HepG2 (cell line): ENCODE results near the gene CHID1. TPM values are rescaled to one million over a fixed set of nuclear protein-coding genes. Genes with fewer than 3 reads are reported as not detected.

Experiments
- ARNTL ChIP-seq: sonication (generic); formaldehyde crosslinking; IDR thresholded peaks from 2 replicates; pipeline ENCODE4 v1.4.0; 2020; ENCODE audit warnings: mild to moderate bottlenecking, missing genetic modification reagents
- GLI4 ChIP-seq: sonication (generic); formaldehyde crosslinking; IDR thresholded peaks from 2 replicates; pipeline ENCODE4 v1.5.1; 2020; ENCODE audit warnings: missing genetic modification reagents, mild to moderate bottlenecking, moderate library complexity, borderline replicate concordance
- KDM2A ChIP-seq: sonication (generic); formaldehyde crosslinking; IDR thresholded peaks from 2 replicates; pipeline ENCODE4 v1.4.0; 2020; ENCODE audit warnings: low read depth, missing genetic modification reagents, borderline replicate concordance
- KDM5A ChIP-seq: fragments of 200-600 bp; sonication (generic); IDR thresholded peaks from 2 replicates; pipeline ENCODE4 v1.7.0; 2018; ENCODE audit warnings: antibody characterized with exemption, mild to moderate bottlenecking, low read length, borderline replicate concordance
- NCOA2 ChIP-seq: sonication (generic); formaldehyde crosslinking; IDR thresholded peaks from 2 replicates; pipeline ENCODE4 v1.8.0; 2022; ENCODE audit warnings: inconsistent platforms
- PHF20 ChIP-seq: sonication (generic); formaldehyde crosslinking; IDR thresholded peaks from 2 replicates; pipeline ENCODE4 v1.5.0; 2020; ENCODE audit warnings: mild to moderate bottlenecking, missing genetic modification reagents
- PRPF4 ChIP-seq: fragments of 200-400 bp; formaldehyde crosslinking; IDR thresholded peaks from 2 replicates; pipeline ENCODE4 v1.6.1; 2016; ENCODE audit warnings: low read length, low read depth; ENCODE audit not compliant: poor library complexity, severe bottlenecking
- RCOR2 ChIP-seq: IDR thresholded peaks from 2 replicates; pipeline ENCODE4 v1.6.1; 2016; ENCODE audit warnings: missing biosample characterization, missing genetic modification reagents
- SMAD1 ChIP-seq: sonication (generic); formaldehyde crosslinking; IDR thresholded peaks from 2 replicates; pipeline ENCODE4 v1.4.0; 2020; ENCODE audit warnings: missing genetic modification reagents, low read depth, mild to moderate bottlenecking, borderline replicate concordance
- ZNF335 ChIP-seq: sonication (generic); formaldehyde crosslinking; IDR thresholded peaks from 2 replicates; pipeline ENCODE4 v1.4.0; 2020; ENCODE audit warnings: missing genetic modification reagents
- ZNF569 ChIP-seq: sonication (generic); formaldehyde crosslinking; IDR thresholded peaks from 2 replicates; pipeline ENCODE4 v1.5.0; 2020; ENCODE audit warnings: mild to moderate bottlenecking, missing genetic modification reagents, moderate library complexity, borderline replicate concordance
- polyA plus RNA-seq, 8 experiments: library from polyadenylated mRNA; depleted of rRNA in 3 of 8; stranded (reverse) in 7 of 8; unstranded in 1 of 8; fragments of >200 nt; fragmentation: Illumina TruSeq in 4 of 8; extraction: Trizol in 4 of 8; gene quantifications; 2 replicates each; pipeline versions ENCODE4 v1.2.1 to v1.2.3, GENCODE V29; 2011 to 2016; ENCODE audit warnings: low read depth in 4 of 8, missing spikeins in 1 of 8, mixed read lengths in 1 of 8; ENCODE audit not compliant: insufficient read depth in 1 of 8
- total RNA-seq, 5 experiments: library from RNA; depleted of rRNA; stranded (reverse); fragments of >200 nt; fragmentation: Illumina TruSeq; extraction: Trizol; gene quantifications; 2 replicates each; pipeline ENCODE4 v1.2.3, GENCODE V29; 2016; ENCODE audit warnings: low read depth in 1 of 5
- TF ChIP-seq, protein P1 (sequence below): sonication (generic); formaldehyde crosslinking; IDR thresholded peaks from 2 replicates; pipeline ENCODE4 v1.4.0; 2020; ENCODE audit warnings: low read depth, missing genetic modification reagents
- TF ChIP-seq, protein P2 (sequence below): sonication (generic); formaldehyde crosslinking; IDR thresholded peaks from 2 replicates; pipeline ENCODE4 v1.9.0; 2021; ENCODE audit warnings: missing genetic modification reagents, borderline replicate concordance
- TF ChIP-seq, protein P3 (sequence below): IDR thresholded peaks from 2 replicates; pipeline ENCODE4 v1.6.1; 2016; ENCODE audit warnings: low read depth
- TF ChIP-seq, protein P4 (sequence below): sonication (generic); formaldehyde crosslinking; IDR thresholded peaks from 2 replicates; pipeline ENCODE4 v1.5.0; 2020; ENCODE audit warnings: mild to moderate bottlenecking, missing genetic modification reagents
- TF ChIP-seq, protein P5 (sequence below): fragments of 450-650 bp; IDR thresholded peaks from 2 replicates; pipeline ENCODE4 v1.6.1; 2016
- TF ChIP-seq, protein P6 (sequence below): sonication (generic); formaldehyde crosslinking; IDR thresholded peaks from 2 replicates; pipeline ENCODE4 v1.9.0; 2022; ENCODE audit warnings: low read depth, missing genetic modification reagents

The CHID1 gene
- total and polyA plus RNA-seq, 2 of the 13 experiments (the other 11 are each of a cell fraction or from before 2014, with no cell fraction given), result 65.1 to 93.6 TPM

DNA sequence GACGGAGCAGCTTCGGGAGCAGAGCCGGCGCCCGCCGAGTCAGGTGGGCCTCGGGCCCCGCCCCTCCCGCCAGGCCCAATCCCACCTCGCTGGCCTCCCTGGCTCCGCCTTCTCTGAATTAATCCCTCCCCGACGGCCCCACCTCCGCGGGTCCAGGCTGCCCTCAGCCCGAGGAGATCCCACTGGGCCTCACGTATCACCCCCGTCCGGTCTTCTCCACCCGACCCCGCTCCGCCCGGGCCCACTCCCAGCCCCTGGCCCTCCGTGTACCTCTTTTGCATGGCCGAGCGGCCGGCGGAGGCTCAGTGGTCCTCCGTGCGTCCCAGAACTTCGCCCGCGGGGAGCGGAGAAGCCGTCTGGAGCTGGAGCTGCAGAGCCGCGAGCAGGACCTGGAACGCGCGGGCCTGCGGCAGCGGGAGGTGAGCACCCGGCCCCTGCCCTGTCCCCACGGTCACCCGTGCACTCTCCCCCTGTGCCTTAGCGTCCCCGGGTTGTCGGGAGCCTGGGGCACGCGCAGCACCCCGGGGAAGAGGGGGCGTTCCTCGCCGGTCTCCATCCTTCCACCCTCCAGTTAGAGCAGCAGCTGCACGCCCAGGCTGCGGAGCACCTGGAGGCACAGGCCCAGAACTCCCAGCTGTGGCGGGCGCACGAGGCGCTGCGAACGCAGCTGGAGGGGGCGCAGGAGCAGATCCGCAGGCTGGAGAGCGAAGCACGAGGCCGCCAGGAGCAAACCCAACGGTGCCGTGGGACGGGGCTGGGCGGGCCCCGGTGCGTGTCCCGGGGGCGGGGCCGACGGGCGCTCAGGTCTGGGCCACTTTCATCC lies 80.1 kb downstream of the CHID1 start (continued):
- TF ChIP-seq, protein P1, sequence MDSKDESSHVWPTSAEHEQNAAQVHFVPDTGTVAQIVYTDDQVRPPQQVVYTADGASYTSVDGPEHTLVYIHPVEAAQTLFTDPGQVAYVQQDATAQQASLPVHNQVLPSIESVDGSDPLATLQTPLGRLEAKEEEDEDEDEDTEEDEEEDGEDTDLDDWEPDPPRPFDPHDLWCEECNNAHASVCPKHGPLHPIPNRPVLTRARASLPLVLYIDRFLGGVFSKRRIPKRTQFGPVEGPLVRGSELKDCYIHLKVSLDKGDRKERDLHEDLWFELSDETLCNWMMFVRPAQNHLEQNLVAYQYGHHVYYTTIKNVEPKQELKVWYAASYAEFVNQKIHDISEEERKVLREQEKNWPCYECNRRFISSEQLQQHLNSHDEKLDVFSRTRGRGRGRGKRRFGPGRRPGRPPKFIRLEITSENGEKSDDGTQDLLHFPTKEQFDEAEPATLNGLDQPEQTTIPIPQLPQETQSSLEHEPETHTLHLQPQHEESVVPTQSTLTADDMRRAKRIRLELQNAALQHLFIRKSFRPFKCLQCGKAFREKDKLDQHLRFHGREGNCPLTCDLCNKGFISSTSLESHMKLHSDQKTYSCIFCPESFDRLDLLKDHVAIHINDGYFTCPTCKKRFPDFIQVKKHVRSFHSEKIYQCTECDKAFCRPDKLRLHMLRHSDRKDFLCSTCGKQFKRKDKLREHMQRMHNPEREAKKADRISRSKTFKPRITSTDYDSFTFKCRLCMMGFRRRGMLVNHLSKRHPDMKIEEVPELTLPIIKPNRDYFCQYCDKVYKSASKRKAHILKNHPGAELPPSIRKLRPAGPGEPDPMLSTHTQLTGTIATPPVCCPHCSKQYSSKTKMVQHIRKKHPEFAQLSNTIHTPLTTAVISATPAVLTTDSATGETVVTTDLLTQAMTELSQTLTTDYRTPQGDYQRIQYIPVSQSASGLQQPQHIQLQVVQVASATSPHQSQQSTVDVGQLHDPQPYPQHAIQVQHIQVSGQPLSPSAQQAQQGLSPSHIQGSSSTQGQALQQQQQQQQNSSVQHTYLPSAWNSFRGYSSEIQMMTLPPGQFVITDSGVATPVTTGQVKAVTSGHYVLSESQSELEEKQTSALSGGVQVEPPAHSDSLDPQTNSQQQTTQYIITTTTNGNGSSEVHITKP (CRISPR knock-in tag), result no peak
- TF ChIP-seq RCOR2 (CRISPR knock-in tag), result no peak
- no peak for TF ChIP-seq ARNTL
- TF ChIP-seq, protein P2, sequence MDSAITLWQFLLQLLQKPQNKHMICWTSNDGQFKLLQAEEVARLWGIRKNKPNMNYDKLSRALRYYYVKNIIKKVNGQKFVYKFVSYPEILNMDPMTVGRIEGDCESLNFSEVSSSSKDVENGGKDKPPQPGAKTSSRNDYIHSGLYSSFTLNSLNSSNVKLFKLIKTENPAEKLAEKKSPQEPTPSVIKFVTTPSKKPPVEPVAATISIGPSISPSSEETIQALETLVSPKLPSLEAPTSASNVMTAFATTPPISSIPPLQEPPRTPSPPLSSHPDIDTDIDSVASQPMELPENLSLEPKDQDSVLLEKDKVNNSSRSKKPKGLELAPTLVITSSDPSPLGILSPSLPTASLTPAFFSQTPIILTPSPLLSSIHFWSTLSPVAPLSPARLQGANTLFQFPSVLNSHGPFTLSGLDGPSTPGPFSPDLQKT (CRISPR knock-in tag), result no peak
- TF ChIP-seq, protein P3, sequence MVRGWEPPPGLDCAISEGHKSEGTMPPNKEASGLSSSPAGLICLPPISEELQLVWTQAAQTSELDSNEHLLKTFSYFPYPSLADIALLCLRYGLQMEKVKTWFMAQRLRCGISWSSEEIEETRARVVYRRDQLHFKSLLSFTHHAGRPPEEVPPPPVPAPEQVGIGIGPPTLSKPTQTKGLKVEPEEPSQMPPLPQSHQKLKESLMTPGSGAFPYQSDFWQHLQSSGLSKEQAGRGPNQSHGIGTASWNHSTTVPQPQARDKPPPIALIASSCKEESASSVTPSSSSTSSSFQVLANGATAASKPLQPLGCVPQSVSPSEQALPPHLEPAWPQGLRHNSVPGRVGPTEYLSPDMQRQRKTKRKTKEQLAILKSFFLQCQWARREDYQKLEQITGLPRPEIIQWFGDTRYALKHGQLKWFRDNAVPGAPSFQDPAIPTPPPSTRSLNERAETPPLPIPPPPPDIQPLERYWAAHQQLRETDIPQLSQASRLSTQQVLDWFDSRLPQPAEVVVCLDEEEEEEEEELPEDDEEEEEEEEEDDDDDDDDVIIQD (CRISPR knock-in tag), result no peak
- TF ChIP-seq ZNF569 (CRISPR knock-in tag), result no peak
- TF ChIP-seq SMAD1 (CRISPR knock-in tag), result no peak
- TF ChIP-seq ZNF335 (CRISPR knock-in tag), result no peak
- no peak for TF ChIP-seq KDM5A
- TF ChIP-seq GLI4 (CRISPR knock-in tag), result no peak
- TF ChIP-seq, protein P4, sequence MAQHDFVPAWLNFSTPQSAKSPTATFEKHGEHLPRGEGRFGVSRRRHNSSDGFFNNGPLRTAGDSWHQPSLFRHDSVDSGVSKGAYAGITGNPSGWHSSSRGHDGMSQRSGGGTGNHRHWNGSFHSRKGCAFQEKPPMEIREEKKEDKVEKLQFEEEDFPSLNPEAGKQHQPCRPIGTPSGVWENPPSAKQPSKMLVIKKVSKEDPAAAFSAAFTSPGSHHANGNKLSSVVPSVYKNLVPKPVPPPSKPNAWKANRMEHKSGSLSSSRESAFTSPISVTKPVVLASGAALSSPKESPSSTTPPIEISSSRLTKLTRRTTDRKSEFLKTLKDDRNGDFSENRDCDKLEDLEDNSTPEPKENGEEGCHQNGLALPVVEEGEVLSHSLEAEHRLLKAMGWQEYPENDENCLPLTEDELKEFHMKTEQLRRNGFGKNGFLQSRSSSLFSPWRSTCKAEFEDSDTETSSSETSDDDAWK (CRISPR knock-in tag), result no peak
- TF ChIP-seq, protein P5, sequence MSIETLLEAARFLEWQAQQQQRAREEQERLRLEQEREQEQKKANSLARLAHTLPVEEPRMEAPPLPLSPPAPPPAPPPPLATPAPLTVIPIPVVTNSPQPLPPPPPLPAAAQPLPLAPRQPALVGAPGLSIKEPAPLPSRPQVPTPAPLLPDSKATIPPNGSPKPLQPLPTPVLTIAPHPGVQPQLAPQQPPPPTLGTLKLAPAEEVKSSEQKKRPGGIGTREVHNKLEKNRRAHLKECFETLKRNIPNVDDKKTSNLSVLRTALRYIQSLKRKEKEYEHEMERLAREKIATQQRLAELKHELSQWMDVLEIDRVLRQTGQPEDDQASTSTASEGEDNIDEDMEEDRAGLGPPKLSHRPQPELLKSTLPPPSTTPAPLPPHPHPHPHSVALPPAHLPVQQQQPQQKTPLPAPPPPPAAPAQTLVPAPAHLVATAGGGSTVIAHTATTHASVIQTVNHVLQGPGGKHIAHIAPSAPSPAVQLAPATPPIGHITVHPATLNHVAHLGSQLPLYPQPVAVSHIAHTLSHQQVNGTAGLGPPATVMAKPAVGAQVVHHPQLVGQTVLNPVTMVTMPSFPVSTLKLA, result no peak
- TF ChIP-seq KDM2A (CRISPR knock-in tag), result peak; percentile 81; the same call in 1 of the 2 replicates
- no peak for TF ChIP-seq PRPF4
- no peak for TF ChIP-seq NCOA2 (CRISPR knock-in tag)
- TF ChIP-seq PHF20 (CRISPR knock-in tag), result no peak
- TF ChIP-seq, protein P6, sequence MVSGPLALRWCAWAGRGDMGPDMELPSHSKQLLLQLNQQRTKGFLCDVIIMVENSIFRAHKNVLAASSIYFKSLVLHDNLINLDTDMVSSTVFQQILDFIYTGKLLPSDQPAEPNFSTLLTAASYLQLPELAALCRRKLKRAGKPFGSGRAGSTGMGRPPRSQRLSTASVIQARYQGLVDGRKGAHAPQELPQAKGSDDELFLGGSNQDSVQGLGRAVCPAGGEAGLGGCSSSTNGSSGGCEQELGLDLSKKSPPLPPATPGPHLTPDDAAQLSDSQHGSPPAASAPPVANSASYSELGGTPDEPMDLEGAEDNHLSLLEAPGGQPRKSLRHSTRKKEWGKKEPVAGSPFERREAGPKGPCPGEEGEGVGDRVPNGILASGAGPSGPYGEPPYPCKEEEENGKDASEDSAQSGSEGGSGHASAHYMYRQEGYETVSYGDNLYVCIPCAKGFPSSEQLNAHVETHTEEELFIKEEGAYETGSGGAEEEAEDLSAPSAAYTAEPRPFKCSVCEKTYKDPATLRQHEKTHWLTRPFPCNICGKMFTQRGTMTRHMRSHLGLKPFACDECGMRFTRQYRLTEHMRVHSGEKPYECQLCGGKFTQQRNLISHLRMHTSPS (CRISPR knock-in tag), result peak; percentile 49; the same call in 1 of the 2 replicates
